IPS-18c (cell line): ENCODE measurements around the gene PTPRN2.
A peak's percentile ranks its signal among the peaks of the same experiment; 100 is the strongest.

Source experiments
- H3K4me3 ChIP-seq: 2 replicates; pipeline ENCODE4 v1.7.0; 2013; ENCODE audit warnings: low read depth, mild to moderate bottlenecking, low read length, moderate library complexity; ENCODE audit not compliant: insufficient read depth
- H3K9me3 ChIP-seq: one replicate; pipeline ENCODE4 v1.6.1; 2013; ENCODE audit warnings: mild to moderate bottlenecking, low read length, moderate library complexity; ENCODE audit not compliant: control insufficient read depth, insufficient read depth

The PTPRN2 gene

GRCh38 chr7:158585721-158586498 lies 1.7 kb downstream of the PTPRN2 start:
- Histone ChIP-seq H3K4me3 (peak overlapping the region; percentile 36), H3K9me3 (no peaks in the 10 kb centered on the region)

DNA sequence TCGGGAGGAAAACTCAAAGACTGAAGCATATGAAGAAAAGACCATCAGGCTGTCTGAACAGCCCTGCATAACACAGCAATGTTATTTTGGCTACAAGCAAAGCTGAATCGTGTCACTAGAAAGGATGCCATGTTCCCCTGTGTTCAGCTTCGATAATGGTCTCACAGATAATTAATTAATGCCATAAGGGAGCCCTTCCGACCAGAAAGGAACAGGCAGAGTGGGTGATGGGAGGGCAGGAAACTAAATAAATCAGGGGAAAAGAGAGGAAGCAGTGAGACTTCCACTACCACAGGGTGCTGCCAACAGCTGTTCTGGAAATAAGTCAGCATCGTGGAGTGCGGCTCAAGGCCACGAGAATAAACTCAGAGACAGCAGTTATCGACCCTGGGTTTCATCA lies 3.2 kb downstream of the PTPRN2 start:
- no peaks in the 10 kb centered on the region for H3K9me3 ChIP-seq
- H3K4me3 ChIP-seq, result no peak overlapping the region

DNA sequence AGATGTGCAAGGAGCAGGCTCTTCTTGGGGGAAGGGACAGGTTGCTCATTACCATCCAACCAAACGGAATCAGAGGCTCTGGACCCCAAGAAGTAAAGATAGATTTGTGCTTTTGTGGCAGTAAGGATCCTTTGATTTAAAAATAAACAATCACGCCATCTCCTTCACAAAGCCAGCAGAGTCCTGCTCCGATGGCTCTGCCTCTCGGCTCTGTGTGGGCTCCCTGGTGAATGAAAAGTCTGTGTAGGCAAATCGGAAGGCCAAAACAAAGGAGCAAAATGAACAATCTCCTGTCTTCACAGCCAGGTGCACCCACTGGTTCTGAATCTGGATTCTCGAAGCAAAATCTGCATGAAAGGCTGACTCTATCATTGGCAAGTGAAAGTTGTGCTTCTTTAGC lies 3.8 kb downstream of the PTPRN2 start:
- Histone ChIP-seq H3K4me3 (no peak overlapping the region), H3K9me3 (no peaks in the 10 kb centered on the region)

GRCh38 chr7:158583143-158583542 lies 4.5 kb downstream of the PTPRN2 start:
- Histone ChIP-seq H3K9me3 (no peaks in the 10 kb centered on the region), H3K4me3 (no peak overlapping the region)

DNA sequence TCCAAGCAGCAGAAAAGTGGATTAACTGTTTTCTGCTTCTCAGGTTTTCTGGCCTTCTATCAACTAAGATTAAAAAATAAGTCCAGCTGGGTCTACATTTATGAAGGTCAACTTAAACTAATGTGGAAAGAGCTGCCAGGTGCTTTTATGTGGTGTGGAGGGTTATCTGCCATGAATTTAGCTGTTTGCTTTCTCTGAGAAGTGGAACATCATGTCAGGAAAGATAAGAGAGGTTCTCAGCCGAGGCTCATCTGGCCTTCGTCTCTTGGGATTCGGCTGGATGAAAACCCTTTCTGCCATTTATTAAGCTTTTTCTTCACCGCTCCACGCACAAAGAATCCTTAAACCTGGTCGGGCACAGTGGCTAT lies 5.5 kb downstream of the PTPRN2 start:
- no peaks in the 10 kb centered on the region for H3K9me3 ChIP-seq

GRCh38 chr7:158581440-158582088 lies 6.1 kb downstream of the PTPRN2 start:
- Histone ChIP-seq H3K4me3 (no peak overlapping the region), H3K9me3 (no peaks in the 10 kb centered on the region)

More for the DNA sequence above, 5.5 kb downstream of the PTPRN2 start:
- H3K4me3 ChIP-seq, result no peak overlapping the region

DNA sequence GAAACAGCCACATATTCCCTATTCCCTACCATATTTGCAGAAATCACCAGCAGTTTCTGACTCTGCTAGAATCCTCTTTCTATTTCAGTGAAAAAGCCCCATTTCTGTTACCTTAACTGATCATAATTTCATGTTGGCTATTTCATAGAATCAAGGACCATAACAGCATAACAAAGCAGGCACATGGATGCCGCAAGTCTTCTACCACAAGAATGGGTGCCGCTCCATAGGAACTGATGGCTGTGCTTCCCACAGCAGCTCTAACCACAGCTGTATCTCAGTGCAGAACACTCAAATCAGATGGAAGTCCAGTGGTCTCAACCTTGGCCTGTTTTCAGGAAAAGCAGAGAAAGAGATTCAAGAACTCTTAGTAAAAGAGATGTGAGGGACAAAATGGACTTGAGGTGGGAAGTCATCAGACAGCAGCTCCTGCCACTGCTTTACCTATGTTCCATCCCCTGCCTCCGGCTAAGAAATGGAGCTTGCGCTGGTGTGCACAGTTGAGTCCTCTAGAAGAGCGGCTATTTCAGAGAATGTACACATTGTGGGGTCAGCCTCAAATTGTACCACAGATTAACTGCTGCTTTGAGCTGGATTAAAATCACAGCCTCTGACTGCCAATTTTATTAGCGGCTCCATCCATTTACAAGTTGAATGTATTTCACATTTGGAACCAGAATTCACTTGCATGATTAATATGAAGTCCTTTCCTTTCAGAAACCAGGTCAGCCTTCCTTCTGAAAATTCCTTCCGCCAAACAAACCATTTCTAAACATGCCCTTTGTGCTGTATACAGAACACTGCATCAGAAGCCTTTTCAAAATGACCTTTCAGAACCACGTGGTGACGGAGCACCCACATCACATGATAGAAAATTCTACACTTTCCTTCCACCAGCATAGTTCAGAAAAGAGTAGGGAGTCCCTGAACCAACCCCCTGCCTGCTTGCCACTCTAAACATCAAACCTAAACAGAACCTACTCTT lies 7.7 kb downstream of the PTPRN2 start:
- no peak overlapping the region for H3K4me3 ChIP-seq
- H3K9me3 ChIP-seq, result no peaks in the 10 kb centered on the region

DNA sequence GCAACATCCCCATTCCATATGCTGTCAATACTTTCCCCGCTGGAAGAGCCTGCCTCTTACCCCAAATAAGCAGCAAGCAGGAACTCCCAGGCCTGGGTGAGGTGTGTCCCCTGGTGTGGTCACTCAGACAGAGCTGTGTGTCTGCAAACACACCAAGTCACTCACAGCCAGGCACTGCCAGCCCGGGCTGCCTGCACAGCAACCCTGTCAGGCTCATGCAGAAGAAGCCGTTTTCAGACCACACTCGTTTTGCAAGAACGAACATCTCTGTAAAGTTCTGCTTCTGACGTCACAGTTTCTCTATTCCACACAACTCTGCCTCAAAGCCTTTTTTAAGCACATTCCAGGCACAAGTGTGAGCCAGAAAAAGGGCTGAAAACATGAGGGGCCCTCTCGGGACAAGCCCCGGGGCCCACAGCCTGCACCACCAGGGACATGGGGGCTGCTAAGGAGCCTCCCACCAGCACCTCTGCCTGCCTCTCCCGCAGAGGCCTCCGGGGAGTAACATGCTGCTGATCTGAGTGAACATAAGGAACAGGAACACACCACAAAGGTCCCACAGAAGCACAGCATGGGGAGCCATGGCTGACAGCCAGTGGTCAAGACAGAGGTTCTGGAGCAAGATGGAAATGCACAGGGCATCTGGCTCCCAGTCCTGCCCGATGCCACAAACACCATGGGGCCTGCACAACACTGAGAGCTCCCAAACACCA lies 11.4 kb downstream of the PTPRN2 start:
- no peak overlapping the region for H3K4me3 ChIP-seq

DNA sequence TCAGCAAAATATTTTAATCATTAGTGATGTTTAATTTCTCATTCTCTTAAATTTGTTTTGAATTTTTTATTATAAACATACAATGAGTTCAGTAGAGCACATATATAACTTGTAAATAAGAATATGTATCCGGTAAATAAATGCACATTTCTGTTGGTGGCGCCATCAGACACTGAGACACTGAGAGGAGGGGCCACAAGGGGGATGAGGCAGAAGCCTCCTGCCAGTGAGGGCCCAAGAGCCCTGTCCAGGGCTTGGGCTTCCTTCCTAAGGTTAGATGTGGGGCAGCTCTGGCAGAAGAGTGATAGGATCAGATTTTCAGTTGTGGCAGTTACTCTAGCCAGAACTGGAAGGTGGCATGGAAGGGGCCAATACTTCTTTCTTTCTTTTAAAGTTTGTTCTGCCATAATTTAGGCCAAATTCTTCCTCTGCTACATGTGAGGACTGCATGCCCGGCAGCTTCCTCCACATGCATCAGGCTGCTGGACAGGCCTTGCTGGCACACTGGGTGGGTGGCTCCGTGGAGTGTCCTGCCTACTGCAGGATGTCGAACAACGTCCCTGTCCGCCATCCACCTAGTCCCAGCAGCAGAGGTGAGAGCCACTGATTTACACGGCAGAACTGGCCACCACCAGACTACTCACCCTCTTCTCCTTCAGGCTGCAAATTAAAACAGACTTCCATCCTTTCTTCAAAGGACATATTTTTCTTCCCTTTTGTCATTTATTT lies 13.2 kb downstream of the PTPRN2 start:
- Histone ChIP-seq H3K4me3 (no peak overlapping the region), H3K9me3 (no peaks in the 10 kb centered on the region)

More for the DNA sequence above, 11.4 kb downstream of the PTPRN2 start:
- no peaks in the 10 kb centered on the region for H3K9me3 ChIP-seq

GRCh38 chr7:158573310-158573709 lies 14.3 kb downstream of the PTPRN2 start:
- Histone ChIP-seq H3K4me3 (no peak overlapping the region), H3K9me3 (no peaks in the 10 kb centered on the region)

- Histone ChIP-seq H3K9me3 (no peaks in the 10 kb centered on the region), H3K4me3 (no peak overlapping the region)
Observed at GRCh38 chr7:158572000-158572828, 15.4 kb downstream of the PTPRN2 start.

DNA sequence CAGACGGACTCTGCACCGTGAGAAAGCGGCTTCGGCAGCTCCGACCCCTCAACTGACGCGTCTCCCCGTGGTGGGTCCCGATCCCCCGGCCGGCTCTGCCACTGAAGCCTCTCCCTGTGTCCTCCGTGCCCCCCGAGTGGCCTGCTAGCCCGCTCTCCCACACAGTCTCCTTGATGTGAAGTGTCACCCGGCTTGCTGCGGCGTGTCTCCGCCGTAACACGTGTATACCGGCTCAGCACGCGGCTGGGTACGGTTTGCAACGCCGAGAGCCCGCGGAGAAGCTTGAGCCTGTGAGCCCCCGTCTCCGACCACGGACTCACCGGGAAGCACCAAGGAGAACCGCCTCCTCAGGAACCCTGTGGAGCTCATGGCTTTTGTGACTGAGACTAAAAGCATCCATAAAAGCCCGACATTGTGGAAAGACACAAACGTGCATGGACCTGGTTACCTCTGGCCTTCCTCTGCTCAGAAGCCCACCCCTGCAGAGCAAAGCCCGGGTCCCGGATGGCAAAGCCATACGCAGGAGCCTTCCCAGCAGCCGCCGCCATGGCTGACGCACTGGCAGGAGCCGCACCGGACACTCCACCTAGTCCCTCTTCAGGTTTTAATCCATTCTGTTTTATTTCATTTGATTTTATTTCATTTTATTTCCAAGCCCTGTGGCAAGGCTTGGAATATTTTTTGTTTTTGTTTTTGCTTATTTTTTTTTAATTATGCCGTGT lies 17.0 kb downstream of the PTPRN2 start:
- H3K9me3 ChIP-seq, result no peaks in the 10 kb centered on the region
- no peak overlapping the region for H3K4me3 ChIP-seq

- Histone ChIP-seq H3K9me3 (no peaks in the 10 kb centered on the region), H3K4me3 (no peak overlapping the region)
Observed at GRCh38 chr7:158569858-158570323, 17.7 kb downstream of the PTPRN2 start.

- H3K4me3 ChIP-seq, result no peak overlapping the region
Observed at GRCh38 chr7:158568974-158569857, 18.4 kb downstream of the PTPRN2 start.

More at GRCh38 chr7:158568974-158569857, 18.4 kb downstream of the PTPRN2 start:
- no peaks in the 10 kb centered on the region for H3K9me3 ChIP-seq
